HG02571 (cell line): ENCODE data around the gene SLC25A6.
"Not testable (repeated sequence)": the region's sequence is repeated elsewhere in the genome, so short reads cannot be mapped to it uniquely, and the experiment has no call there.

Experiments
- ATAC-seq: cut with Tn5 transposase; IDR thresholded peaks from one replicate; pipeline ENCODE4 v1.9.1; 2021; ENCODE audit warnings: mild to moderate bottlenecking, moderate library complexity; ENCODE audit not compliant: unreplicated experiment

SLC25A6 gene

DNA sequence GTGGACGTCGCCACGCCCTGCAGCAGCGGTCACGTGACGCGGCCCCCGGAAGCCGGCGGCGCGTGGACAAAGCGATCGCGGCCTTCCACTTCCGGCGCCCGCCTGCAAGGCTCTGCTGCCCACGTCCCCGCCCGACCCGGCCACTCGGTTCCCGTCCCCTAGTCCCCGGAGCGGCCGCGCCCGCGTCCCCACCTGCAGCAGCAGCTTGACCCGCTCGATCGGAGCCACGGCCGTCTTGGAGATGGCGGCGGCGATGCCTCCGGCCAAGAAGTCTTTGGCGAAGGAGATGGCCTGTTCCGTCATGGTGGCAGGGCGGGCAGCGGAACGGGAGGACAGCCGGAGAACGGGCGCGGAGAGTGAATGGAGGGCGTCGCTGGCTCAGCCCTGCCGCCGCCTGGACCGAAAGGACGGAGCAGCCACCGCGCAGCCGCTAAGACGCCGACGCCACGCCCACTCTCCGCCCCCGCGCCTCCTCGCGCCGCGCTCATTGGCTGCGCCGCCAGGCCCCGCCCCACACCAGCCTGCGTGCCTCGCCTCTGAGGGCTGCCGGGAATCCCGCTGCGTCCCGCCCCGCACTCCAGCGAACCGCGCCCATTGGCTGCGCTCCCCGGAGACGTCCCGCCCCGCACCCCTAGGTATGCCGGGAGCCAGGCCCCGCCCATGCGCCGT, at the start of gene SLC25A6:
TSS of gene SLC25A6 (minus strand) at position 407 of the 669 bp plus-strand sequence. CDS start at position 303, 104 bp downstream.
- peak; percentile 89 for ATAC-seq

DNA sequence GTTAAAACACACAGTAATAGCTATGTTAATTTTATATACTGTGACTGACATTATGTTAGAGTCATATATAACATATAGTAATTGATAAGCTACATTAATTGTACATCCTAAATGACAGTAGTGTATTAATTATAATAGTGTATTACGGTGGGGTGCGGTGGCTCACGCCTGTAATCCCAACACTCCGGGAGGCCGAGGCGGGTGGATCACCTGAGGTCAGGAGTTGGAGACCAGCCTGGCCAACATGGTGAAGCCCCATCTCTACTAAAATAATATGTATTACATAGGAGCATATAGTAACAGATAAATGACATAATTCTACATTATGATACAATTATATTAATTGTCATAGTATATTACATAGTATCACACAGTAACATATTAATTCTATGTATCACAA, 48.6 kb upstream of the SLC25A6 start:
- no peak for ATAC-seq

DNA sequence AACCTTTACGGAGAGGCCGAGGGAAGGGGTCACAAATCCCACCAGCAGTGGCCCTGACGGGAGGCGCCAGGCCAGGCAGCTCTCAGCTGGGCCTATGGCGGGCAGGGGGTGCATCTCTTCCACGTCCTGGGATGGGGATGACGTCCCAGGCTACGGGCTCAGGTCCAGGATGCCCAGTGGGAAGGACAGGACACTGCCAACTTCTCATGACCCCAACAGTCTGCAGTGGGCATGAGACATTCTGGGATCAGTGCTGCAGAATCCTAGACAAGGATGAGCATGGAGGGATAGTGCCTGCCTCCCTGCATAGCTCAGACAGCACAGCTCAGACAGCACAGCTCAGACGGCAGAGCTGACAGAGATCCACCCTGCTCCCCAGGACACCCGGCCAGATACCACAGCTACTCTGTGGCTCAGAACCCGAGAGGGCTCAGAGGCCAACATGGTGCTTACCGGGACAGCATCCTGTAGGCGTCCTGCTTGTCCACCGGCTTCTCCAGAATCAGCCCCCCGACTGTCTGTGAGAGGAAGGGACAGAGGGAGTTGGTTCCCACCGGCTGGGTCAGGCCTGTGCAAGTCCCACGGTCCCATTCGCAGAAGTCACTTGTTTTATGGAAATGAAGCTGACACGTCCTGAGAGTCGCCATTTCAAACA, 43.5 kb upstream of the SLC25A6 start:
- ATAC-seq, result no peak

DNA sequence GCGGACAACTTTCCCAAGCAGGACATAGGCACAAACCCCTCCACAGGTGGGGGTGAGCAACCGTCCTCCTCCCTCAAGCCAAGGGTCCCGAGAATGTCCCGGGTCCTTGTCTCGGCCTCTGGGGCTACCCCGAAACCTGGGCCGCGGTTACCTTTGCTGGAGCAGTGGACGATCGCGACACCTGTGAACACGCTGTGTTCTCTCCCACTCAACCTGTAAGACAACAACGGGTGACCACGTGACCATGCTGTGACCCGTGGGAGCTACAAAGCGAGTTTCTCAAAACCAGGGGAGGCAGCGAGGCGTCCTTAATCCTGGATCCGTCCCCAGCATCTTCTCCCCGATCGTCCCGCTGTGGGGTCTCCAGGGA, 42.9 kb upstream of the SLC25A6 start:
- ATAC-seq, result no peak

DNA sequence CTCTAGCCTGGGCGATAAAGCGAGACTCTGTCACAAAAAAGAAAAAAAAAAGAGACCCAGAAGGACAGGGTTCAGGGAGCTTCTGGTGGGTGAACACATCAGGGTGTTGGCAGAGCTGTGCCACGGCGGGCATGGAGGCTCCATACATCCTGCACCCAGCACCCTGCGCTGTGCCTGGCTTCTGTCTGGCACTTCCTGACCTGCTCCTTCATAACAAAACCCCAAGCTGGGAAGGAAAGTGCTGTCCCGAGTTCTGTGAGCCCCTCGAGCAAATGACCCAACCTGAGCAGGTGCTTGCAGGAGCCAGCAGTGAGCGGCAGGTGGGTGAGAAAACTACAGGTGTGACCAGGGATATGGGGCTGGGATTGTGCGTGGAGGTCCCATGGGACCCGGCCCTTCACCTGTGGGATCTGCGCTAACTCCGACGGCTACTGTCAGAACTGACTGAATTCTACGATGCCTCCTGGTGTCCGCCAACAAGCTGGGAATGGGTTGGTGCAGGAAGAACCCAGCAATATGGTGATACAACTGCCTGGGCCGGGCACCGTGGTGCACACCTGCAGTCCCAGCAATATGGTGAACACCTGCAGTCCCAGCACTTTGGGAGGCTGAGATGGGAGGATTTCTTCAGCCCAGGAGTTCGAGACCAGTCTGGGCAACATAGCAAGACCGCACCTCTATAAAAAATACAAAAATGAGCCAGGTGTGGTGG, 41.9 kb upstream of the SLC25A6 start:
- ATAC-seq, result no peak

DNA sequence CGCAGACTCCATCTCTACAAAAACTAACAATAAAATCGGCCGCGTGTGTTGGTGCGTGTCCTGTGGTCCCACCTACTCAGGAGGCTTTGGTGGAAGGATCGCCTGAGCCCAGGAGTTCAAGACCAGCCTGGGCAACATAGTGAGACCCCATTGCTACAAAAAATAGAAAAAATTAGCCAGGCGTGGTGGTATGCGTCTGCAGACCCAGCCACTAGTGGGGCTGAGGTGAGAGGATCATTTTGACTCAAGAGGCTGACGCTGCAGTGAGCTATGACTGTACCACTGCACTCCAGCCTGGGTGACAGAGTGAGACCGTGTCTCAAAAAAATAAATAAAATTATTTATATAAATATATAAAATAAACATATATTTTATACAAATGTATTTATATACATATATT, 38.5 kb upstream of the SLC25A6 start:
- no peak for ATAC-seq

DNA sequence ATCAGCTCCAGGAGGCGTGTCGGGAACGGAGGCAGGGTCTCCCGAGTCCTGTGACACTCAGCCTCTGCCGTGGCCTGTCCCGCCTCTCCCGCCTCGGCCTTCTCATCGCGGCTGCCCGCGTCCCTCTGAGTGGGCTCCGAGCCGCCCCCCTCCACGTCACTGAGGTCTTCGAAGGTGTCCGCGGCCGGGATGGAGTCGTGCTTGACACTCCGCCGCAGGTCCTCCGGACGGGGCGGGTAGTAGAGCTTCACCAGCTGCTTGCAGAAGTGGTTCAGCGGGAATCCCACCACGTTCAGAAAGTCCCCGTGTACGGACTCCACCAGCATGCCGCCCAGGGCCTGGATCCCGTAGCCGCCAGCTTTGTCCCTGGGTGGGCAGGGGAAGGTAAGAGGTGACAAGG, 35.8 kb upstream of the SLC25A6 start:
- ATAC-seq, result no peak

DNA sequence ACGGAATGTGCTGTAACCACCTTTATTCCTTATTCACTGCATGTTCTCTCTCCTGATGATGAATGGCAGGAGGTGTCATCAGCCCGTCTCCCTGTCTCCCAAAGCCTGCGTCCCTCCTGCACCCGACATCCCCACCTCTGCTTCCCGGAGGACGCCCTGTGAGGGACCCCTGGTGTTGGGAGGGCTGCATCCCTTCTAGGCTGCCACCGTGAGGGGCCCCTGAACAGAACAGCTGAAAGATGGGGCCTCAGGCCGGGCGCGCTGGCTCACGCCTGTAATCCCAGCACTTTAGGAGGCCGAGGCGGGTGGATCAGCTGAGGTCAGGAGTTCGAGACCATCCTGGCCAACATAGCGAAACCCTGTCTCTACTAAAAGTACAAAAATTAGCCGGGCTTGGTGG, 34.4 kb upstream of the SLC25A6 start:
- not testable (repeated sequence) for ATAC-seq

DNA sequence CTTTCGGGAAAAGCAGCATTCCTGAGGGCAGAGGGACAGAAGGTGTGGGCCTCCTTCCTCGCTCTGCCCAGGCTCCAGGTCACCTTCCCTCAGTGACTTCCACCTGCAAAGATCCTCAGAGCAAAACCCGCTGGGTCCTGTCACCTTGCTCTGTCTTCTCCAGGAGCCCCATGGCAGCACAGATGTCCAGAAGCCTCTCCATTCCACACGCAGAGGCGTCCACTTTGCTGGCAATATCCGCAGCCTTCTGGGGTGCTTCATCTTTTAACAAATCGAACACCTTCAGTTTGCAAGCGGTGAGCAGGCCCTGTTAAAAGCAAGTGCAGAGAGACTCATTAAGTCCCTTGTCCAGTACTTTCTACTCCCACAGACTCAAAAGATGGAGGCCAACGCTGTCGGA, 33.5 kb upstream of the SLC25A6 start:
- ATAC-seq, result no peak

DNA sequence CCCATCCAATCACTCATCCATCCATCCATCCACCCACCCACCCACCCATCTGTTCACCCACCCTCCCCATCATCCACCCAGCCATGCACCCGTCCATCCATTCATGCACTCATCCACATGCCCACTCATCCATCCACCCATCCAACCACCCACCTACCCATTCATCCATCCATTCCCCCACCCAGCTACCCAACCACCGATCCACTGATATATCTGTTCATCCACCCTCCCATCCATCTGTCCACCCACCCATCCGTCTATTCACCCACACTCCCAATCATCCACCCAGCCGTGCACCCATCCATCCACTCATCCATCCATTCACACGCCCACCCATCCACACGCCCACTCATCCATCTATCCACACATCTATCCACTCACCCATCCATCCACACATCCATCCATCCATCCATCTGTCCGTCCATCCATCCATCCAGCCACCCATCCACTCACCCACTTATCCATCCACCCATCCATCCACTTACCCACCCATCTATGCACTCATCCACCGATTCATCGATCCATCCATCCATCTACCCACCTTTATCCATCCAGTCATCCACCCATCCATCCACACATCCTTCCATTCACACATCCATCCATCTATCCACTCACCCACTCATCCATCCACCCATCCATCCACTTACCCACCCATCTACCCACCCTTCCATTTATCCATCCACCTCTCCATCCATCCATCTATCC, 32.4 kb upstream of the SLC25A6 start:
- ATAC-seq, result no peak

DNA sequence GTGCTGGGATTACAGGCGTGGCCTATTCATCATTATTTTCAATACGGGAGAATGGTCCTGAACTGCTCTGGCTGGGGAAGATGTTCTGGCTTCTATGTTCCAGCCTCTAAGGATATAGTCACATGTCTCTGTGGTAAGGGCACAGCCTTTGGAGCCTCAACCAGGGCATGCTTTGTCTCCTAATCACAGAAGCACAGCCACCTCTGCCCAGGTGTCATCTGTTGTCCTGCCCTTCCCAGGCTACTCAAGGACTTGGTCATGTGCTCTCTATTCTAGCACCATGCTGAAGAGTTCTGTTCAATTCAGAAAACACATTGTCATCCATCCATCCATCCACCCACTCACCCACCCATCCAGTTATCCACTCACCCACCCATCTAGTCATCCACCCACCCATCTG, 31.3 kb upstream of the SLC25A6 start:
- no peak for ATAC-seq

DNA sequence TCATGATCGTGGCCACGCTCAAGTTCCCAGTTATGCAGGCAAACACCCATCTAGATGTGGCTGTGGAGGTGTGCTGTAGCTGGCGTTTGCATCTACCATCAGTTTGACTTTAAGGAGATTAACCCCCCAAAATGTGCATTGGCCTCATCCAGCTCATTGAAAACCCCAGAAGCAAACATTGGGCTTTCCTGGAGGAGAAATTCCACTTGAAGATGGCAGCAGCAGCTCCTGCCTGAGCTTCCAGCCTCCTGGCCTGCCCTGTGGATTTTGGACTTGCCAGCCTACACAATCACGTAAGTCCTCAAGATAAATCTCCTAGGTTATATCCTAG, 30.2 kb upstream of the SLC25A6 start:
- ATAC-seq, result no peak

DNA sequence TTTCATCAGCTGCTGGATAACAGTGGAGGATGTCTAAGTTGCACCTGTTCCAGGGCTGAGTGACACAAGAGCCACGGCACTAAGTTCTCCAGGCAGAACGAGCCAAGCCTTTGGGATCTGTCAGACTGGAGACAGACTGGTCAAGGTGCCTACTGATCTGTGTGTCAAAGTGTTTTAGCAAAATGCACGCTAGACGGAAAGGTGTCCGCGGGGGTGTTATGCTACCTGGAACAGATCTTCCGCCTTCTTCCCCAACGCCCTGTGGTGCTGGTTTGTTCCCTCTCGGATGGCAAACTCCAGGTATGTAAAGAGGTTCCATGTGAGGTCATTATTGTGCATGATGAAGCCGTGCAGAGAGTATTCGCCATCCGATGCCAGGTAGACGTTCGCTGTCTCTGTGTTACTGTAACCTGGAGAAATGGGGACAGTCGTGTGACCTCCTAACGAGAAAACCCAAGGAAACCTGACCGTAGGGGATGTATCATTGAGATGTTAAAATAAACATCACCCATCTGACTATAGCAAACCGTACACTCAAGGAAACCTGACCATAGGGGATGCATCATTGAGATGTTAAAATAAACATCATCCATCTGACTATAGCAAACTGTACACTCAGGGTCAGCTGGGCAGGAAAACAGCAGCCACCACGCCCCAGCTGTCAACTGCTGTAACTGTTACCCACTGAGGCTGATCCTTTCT, 29.7 kb upstream of the SLC25A6 start:
- ATAC-seq, result no peak

DNA sequence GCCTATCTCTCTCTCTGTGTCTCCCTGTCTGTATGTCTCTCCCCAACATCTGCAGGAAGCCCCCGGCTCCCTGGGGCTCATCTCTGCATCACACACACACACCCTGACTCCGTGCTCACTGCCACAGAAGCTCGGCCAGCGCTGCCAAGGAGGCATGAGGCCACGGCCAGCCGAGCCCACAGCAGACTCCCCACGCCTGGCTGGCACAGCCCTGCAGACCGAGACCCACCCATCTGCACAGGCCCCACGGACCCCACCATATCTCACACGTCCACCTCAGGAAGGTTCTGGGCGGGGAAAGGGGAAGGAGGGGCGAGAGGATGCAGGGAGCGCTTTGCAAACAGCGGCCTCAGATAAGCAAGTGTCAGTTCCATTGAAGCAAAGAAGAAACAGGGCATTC, 28.5 kb upstream of the SLC25A6 start:
- no peak for ATAC-seq

DNA sequence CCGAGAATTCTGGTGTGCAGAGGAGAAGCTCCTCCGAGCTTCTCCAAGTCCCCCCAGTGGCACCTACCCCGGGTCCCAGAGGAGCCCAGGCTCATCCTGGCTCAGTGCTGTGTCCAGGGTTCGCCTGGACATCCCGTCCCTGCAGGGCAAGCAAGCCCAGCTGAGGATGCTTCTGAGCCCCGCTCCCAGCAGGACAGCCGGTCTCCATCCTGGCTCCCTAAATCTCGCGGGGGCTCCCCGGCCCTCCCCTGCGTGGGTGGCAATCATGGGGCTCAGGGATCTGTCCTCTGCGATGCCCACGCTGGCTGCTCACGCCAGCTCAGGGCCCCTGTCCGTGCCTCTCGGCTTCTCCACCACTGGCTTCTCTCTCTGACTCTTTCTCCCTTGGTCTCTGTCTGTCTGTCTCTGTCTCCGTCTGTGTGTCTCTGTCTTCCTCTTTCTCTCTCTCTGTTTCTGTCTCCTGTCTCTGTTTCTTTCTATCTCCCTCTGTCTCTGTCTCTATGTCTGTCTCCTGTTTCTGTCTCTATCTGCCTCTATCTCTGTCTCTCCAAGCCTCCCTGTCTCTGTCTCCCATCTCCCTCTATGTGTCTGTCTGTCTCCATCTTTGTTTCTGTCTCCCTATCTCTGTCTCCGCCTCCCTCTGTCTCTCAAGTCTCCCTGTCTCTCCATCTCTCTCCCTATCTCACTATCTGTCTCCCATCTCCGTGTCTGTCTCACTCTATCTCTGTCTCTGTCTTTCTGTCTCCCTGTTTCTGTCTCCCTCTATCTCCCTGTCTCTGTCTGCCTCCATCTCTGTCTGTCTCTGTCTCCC, 27.8 kb upstream of the SLC25A6 start:
- ATAC-seq, result no peak

DNA sequence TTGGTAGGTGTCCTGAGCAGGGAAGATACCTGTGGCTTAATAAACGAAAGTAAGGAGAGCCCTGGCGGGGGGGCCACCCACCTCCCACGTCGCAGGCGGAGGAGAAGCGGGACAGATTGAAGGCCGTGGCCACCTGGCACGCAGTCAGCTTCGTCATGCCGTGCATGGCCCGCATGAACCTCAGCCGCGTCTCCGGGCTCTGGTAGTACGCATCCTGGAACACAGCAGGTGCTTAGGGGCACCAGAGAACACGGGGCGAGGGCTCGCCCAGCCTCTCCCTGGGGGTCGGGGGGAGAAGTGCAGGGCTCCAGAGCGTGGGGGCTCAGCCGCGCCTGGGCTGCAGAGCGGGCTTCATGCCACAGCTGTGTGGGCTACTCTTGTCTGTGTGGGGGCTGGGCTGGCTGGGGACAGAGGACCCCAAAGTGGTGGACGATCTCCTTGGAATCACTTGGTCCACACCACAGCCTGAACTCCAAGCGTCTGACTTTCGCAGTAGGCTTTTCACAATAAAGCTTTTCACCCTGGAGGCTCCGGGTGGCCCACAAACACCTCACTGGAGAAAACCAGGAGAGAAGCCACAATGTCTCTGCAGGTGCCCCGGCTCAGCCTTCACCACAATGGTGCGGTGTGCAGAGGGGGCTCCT, 27.1 kb upstream of the SLC25A6 start:
- no peak for ATAC-seq

DNA sequence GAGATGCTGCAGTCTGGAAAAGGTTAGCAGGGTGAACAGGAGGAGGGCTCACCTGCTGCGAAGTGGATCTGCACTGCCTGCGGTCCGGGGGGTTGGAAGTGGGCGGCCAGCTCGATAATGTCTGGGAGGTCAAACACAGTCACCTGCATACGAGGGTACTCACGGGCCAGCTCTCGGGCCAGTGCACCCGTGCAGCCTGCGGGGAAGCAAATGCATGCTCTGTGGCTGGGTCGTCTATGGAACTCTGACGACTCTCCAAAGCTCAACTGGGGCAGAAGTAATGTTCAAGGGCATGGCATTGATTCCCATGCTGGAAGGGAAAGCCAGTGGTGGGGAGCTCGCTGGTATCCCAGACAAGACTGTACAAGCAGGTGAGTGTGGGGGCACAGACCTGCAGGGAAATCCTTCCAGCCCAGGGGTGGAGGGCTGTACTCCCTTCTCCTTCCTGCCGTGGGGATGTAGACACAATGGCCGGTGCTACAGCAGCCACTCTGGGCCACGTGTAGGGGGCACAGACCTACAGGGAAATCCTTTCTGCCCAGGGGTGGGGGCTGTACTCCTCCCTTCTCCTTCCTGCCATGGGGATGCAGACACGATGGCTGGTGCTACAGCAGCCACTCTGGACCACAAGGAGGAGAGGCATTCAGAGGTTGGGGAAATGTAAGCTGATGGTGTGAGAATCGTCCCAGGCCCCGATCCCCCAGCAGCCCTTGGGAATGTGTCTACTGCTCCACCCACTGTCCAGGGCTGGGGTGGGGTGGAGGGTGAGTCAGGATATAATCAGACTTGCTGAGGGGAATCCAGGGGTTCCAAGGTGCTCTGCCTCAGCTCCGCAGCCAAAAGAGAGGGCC, 26.2 kb upstream of the SLC25A6 start:
- ATAC-seq, result no peak

DNA sequence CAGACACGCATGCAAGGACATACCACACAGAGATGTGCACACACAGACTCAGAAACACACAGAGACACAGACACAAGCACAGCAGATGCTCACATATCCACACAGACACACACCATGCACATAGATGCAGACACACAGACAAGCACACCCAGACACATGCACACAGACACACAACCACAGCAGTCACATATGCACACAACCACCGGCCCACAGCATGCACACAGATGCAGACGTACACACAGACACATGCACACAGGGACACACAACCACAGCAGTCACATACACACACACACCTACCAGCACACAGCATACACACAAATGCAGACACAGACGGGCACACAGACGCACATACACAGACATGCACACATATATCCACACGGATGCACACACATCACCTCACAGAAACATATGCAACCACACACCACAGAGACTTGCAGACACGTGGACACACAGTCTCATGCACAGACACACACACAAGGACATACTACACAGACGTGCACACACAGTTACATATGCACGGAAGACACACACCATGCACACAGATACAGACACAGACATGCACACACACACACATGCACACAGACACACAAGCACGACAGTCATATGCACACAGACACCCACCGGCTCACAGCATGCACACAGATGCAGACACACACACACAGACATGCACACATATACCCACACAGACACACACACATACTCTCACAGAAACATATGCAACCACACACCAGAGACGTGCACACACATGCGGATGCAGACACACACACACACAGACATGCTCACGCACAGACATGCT, 25.2 kb upstream of the SLC25A6 start:
- no peak for ATAC-seq
